Esophagus squamous epithelium (tissue), 4 donors: ENCODE results near the gene FBXO42.

Experiments used
- POLR2A ChIP-seq, 4 donors: fragments of 450-650 bp; IDR thresholded peaks; one replicate each; pipeline ENCODE4 v1.6.1; 2017; ENCODE audit warnings: antibody characterized with exemption in 4 of 4, mild to moderate bottlenecking in 4 of 4, moderate library complexity in 3 of 4
- TF ChIP-seq, protein P1 (sequence below), 6 experiments: fragments of 450-650 bp in 4 of 6; fragments of 200-600 bp in 2 of 6; sonication (generic) in 2 of 6; IDR thresholded peaks; one replicate each; pipeline ENCODE4 v1.5.1; 2016 to 2019; ENCODE audit warnings: antibody characterized with exemption in 6 of 6, mild to moderate bottlenecking in 4 of 6, moderate library complexity in 4 of 6

DNA sequence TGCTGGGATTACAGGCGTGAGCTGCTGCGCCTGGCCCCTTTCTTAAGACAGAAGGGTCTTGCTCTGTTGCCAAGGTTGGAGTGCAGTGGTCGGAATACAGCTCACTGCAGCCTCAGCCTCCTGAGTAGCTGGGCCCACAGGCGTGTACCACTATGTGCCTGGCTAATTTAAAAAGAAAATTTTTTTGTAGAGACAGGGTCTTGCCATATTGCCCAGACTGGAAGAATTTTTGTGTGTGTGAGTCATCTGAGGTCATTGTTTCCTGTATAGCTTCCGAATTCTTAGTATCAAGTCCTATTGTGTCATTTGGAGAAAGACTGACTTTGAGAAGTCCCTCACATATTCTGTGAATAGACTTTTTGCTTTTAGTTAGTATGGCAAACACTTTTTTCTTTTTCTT is 19.4 kb upstream of the FBXO42 start:
- TF ChIP-seq POLR2A (IDR thresholded peaks at IDR 0.05): no peak
- TF ChIP-seq, protein P1, sequence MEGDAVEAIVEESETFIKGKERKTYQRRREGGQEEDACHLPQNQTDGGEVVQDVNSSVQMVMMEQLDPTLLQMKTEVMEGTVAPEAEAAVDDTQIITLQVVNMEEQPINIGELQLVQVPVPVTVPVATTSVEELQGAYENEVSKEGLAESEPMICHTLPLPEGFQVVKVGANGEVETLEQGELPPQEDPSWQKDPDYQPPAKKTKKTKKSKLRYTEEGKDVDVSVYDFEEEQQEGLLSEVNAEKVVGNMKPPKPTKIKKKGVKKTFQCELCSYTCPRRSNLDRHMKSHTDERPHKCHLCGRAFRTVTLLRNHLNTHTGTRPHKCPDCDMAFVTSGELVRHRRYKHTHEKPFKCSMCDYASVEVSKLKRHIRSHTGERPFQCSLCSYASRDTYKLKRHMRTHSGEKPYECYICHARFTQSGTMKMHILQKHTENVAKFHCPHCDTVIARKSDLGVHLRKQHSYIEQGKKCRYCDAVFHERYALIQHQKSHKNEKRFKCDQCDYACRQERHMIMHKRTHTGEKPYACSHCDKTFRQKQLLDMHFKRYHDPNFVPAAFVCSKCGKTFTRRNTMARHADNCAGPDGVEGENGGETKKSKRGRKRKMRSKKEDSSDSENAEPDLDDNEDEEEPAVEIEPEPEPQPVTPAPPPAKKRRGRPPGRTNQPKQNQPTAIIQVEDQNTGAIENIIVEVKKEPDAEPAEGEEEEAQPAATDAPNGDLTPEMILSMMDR (IDR thresholded peaks at IDR 0.05): no peak
